GM23248 (cell line): Measurements from ENCODE around the gene RPTN. TPM values are rescaled to one million over a fixed set of nuclear protein-coding genes. Genes with fewer than 3 reads are reported as not detected.

Source experiments
- DNase-seq: peaks from one replicate; pipeline ENCODE4 v3.0.0-alpha.2; 2015
- H2AFZ ChIP-seq: fragments of 200-600 bp; sonication (generic); 2 replicates; pipeline ENCODE4 v1.6.1; 2016; ENCODE audit warnings: antibody characterized with exemption
- H3F3A ChIP-seq: fragments of 200-600 bp; sonication (generic); 2 replicates; pipeline ENCODE4 v1.6.1; 2016; ENCODE audit warnings: mild to moderate bottlenecking, antibody characterized with exemption, mixed run types; ENCODE audit not compliant: insufficient read depth
- H3K27ac ChIP-seq: fragments of 200-600 bp; sonication (generic); 2 replicates; pipeline ENCODE4 v1.5.1; 2016; ENCODE audit warnings: mild to moderate bottlenecking
- H3K27me3 ChIP-seq: fragments of 200-600 bp; sonication (generic); replicated peaks from 2 replicates; pipeline ENCODE4 v1.6.1; 2016; ENCODE audit warnings: mild to moderate bottlenecking; ENCODE audit not compliant: insufficient read depth
- H3K36me3 ChIP-seq: fragments of 200-600 bp; sonication (generic); 2 replicates; pipeline ENCODE4 v1.6.1; 2016; ENCODE audit warnings: low read depth, mild to moderate bottlenecking
- H3K4me1 ChIP-seq: fragments of 200-600 bp; sonication (generic); 2 replicates; pipeline ENCODE4 v1.6.1; 2016; ENCODE audit warnings: mild to moderate bottlenecking; ENCODE audit not compliant: insufficient read depth
- H3K4me2 ChIP-seq: fragments of 200-600 bp; sonication (generic); one replicate; pipeline ENCODE4 v1.6.1; 2016; ENCODE audit warnings: mild to moderate bottlenecking; ENCODE audit not compliant: unreplicated experiment
- H3K4me3 ChIP-seq: fragments of 200-600 bp; sonication (generic); 2 replicates; pipeline ENCODE4 v1.5.1; 2016; ENCODE audit warnings: mild to moderate bottlenecking
- H3K79me2 ChIP-seq: fragments of 200-600 bp; sonication (generic); 2 replicates; pipeline ENCODE4 v1.6.1; 2016; ENCODE audit warnings: mild to moderate bottlenecking; ENCODE audit not compliant: insufficient read depth
- H3K9ac ChIP-seq: fragments of 200-600 bp; sonication (generic); 2 replicates; pipeline ENCODE4 v1.6.1; 2016; ENCODE audit warnings: mild to moderate bottlenecking
- H3K9me2 ChIP-seq: fragments of 200-600 bp; sonication (generic); 2 replicates; pipeline ENCODE4 v1.6.1; 2016; ENCODE audit warnings: mixed run types, mild to moderate bottlenecking, moderate library complexity; ENCODE audit not compliant: insufficient read depth
- H3K9me3 ChIP-seq: fragments of 200-600 bp; sonication (generic); one replicate; pipeline ENCODE4 v1.6.1; 2017; ENCODE audit warnings: low read depth
- H4K20me1 ChIP-seq: fragments of 200-600 bp; sonication (generic); 2 replicates; pipeline ENCODE4 v1.6.0; 2016; ENCODE audit not compliant: insufficient read depth
- EZH2 ChIP-seq: fragments of 200-600 bp; sonication (generic); IDR thresholded peaks from 2 replicates; pipeline ENCODE4 v1.6.1; 2018; ENCODE audit warnings: antibody characterized with exemption, mild to moderate bottlenecking; ENCODE audit not compliant: insufficient read depth, poor library complexity, severe bottlenecking
- EZH2phosphoT487 ChIP-seq: fragments of 200-600 bp; sonication (generic); IDR thresholded peaks from 2 replicates; pipeline ENCODE4 v1.6.1; 2018; ENCODE audit warnings: antibody characterized with exemption, moderate library complexity, mild to moderate bottlenecking, low read depth; ENCODE audit not compliant: insufficient read depth
- WGBS, 2 experiments: methylation state at CpG; one replicate each; pipeline ENCODE4 v1.1.6; 2015 to 2017; ENCODE audit warnings: low lambda C conversion rate in 2 of 2, low coverage in 1 of 2; ENCODE audit errors: missing lambda C conversion rate in 2 of 2; 5-methylcytosine and 5-hydroxymethylcytosine counted together
- in situ Hi-C: fragments of 300-500 bp; cut with MboI; formaldehyde crosslinking; loops from 2 replicates; pipeline ENCODE4 v1.15.0; 2020
- polyA plus RNA-seq: library from polyadenylated mRNA; unstranded; fragments of >200 nt; fragmentation: Nextera tagmentation; extraction: Ambion mirVana; gene quantifications from 2 replicates; pipeline ENCODE4 v1.2.1, GENCODE V29; 2016
- total RNA-seq: library from RNA; depleted of rRNA; stranded (reverse); fragments of >200 nt; shearing (Covaris generic); gene quantifications from 2 replicates; pipeline ENCODE4 v1.2.3, GENCODE V29; 2014; rRNA removed

Gene RPTN, protein sequence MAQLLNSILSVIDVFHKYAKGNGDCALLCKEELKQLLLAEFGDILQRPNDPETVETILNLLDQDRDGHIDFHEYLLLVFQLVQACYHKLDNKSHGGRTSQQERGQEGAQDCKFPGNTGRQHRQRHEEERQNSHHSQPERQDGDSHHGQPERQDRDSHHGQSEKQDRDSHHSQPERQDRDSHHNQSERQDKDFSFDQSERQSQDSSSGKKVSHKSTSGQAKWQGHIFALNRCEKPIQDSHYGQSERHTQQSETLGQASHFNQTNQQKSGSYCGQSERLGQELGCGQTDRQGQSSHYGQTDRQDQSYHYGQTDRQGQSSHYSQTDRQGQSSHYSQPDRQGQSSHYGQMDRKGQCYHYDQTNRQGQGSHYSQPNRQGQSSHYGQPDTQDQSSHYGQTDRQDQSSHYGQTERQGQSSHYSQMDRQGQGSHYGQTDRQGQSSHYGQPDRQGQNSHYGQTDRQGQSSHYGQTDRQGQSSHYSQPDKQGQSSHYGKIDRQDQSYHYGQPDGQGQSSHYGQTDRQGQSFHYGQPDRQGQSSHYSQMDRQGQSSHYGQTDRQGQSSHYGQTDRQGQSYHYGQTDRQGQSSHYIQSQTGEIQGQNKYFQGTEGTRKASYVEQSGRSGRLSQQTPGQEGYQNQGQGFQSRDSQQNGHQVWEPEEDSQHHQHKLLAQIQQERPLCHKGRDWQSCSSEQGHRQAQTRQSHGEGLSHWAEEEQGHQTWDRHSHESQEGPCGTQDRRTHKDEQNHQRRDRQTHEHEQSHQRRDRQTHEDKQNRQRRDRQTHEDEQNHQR
- total RNA-seq, result not detected in 2 replicates
- 0.05 TPM in 1 of 2 replicates, not detected in the other for polyA plus RNA-seq

DNA sequence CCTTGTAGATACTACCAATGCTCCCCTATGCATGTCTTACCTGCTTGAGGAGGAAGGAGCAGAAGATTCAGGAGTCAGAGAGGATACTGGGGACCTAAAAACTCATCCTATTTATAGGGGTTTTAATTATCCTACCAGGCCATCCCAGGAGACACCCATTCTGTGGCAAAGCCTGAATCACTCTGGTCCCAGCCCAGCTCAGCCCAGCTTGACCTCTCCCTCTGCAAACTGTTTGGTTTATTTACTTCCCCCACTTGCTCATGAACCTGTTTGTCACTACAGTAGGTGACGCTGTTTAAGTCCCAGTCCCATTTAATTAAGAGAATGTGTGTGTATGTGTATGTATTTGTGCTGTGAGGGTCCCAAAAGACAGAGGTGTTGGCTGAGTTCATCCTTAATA, at the start of gene RPTN:
TSS of gene RPTN (minus strand) at position 85 of the 400 bp plus-strand sequence. CDS start 1,339 bp downstream, outside the sequence.
- Histone ChIP-seq H3K27ac (no peak within 1 kb of the TSS), H3K9ac (no peak within 1 kb of the TSS), H3K4me3 (no peak within 1 kb of the TSS), H4K20me1 (no peaks in the 10 kb centered on the region), H3K9me2 (no peaks in the 10 kb centered on the region), H3K36me3 (no peaks in the 10 kb centered on the region), H3K79me2 (no peaks in the 10 kb centered on the region), H3K4me1 (peaks cover 12% of the 10 kb centered on the region), H3K27me3 (peaks cover 6% of the 10 kb centered on the region; the same call in 1 of the 2 replicates), H2AFZ (no peak within 1 kb of the TSS), H3K4me2 (no peak within 1 kb of the TSS), H3F3A (peaks cover 6% of the 10 kb centered on the region), H3K9me3 (no peaks in the 10 kb centered on the region)
- 72 to 80% methylated on average over 1 of the region's 1 CpG for WGBS, 2 experiments
- peak; percentile 39 for DNase-seq
- TF ChIP-seq EZH2phosphoT487 (no peak), EZH2 (no peak)
- in situ Hi-C loops, result no loop called here

DNA sequence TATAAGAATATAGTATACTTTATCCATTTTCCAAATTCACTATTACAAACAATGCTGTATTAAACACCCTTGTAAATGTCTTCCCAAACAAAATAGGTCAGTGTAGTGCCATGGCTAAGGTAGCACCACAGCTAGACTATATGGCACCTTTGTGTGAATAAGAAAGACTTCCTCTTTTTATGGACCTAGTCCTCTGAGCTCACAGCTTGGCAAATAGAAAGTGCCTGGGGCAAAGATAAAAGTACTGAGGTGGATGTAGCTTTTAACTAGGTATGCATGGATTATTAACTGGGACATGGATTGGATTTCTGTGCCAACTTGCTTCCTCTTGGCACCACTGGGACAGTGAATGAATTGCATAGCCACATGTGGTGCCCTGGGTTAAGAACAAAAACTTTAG, 40.0 kb upstream of the RPTN start:
- in situ Hi-C loops, result no loop called here
- H3F3A ChIP-seq, result no peaks in the 10 kb centered on the region

DNA sequence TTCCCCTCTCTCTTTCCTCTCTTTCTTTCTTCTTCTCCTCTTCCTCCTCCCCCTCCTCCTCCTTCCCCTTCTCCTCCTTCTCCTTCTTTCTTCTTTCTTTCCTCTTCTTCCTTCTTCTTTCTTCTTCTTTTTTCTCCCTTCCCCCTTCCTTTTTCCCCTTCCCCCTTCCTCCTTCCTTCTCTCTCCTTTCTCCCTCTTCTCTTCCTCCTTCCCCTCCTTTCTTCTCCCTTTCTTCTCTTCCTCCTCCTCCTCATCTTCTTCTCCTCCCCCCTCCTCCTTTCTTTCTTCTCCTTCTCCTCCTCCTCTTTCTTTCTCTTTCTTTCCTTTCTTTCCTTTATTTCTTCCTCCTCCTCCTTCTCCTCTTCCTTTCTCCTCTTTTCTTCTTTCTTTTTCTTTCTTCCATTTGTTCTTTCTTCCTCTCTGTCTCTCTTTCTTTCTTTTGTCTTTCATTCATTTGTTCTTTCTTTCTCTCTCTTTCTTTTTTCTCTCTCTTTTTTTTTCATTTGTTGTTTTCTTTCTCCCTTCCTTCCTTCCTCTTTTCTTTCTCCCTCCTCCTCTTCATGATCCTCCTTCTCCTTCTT, 38.4 kb upstream of the RPTN start:
- Histone ChIP-seq H3K36me3 (peaks cover 3% of the 10 kb centered on the region; the same call in 1 of the 2 replicates), H3K9ac (no peak overlapping the region), H3K27ac (no peak overlapping the region), H3K4me2 (no peak overlapping the region), H3K4me1 (no peaks in the 10 kb centered on the region), H3K9me2 (no peaks in the 10 kb centered on the region), H3K4me3 (no peak overlapping the region), H2AFZ (no peak overlapping the region), H3F3A (no peaks in the 10 kb centered on the region), H3K79me2 (no peaks in the 10 kb centered on the region), H3K9me3 (no peaks in the 10 kb centered on the region), H4K20me1 (no peaks in the 10 kb centered on the region), H3K27me3 (no peaks in the 10 kb centered on the region)
- DNase-seq, result no peak
- no peak for TF ChIP-seq EZH2
- TF ChIP-seq EZH2phosphoT487, result no peak
- in situ Hi-C loops, result no loop called here

More for the DNA sequence above, 40.0 kb upstream of the RPTN start:
- Histone ChIP-seq H3K4me1 (no peaks in the 10 kb centered on the region), H2AFZ (no peak overlapping the region), H4K20me1 (no peaks in the 10 kb centered on the region), H3K9ac (no peak overlapping the region), H3K9me3 (no peaks in the 10 kb centered on the region), H3K79me2 (no peaks in the 10 kb centered on the region), H3K36me3 (peaks cover 3% of the 10 kb centered on the region; the same call in 1 of the 2 replicates), H3K27me3 (no peaks in the 10 kb centered on the region), H3K9me2 (no peaks in the 10 kb centered on the region), H3K27ac (no peak overlapping the region), H3K4me2 (no peak overlapping the region), H3K4me3 (no peak overlapping the region)
- DNase-seq, result no peak
- no peak for TF ChIP-seq EZH2
- no peak for TF ChIP-seq EZH2phosphoT487

DNA sequence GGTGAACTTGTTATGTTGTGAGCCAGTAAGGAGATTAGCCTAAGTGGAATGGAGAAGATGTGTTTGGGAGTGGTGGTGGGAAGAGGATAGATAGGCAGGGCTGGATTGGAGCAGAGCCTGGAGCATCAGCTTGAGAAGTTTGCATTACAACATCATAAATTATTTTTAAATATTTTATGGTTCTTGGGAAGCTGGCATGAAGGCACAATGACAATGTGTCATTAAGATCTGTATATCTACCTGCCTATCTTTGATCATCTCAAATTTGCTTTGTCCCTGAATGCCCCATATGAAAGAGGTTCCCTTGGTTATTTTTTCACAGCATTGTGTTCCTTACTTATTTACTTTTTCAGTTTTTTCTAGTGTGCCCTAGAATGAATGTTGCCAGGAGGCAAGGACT, 32.7 kb upstream of the RPTN start:
- H3K4me3 ChIP-seq, result no peak overlapping the region
- peaks cover 11% of the 10 kb centered on the region for H3F3A ChIP-seq
- no peak overlapping the region for H3K27ac ChIP-seq
- no peak overlapping the region for H2AFZ ChIP-seq
- H3K9ac ChIP-seq, result no peak overlapping the region
- in situ Hi-C loops, result loop anchor here (5.0 kb wide), 1 partner anchor 251 kb away; no protein-coding TSS in a partner anchor
- no peaks in the 10 kb centered on the region for H3K79me2 ChIP-seq
- H3K9me3 ChIP-seq, result no peaks in the 10 kb centered on the region
- peaks cover 15% of the 10 kb centered on the region for H3K4me1 ChIP-seq
- H3K4me2 ChIP-seq, result no peak overlapping the region
- peaks cover 3% of the 10 kb centered on the region; the same call in 1 of the 2 replicates for H3K36me3 ChIP-seq
- no peaks in the 10 kb centered on the region for H3K9me2 ChIP-seq
- H3K27me3 ChIP-seq, result no peaks in the 10 kb centered on the region
- TF ChIP-seq EZH2, result no peak
- no peak for TF ChIP-seq EZH2phosphoT487
- H4K20me1 ChIP-seq, result no peaks in the 10 kb centered on the region
- DNase-seq, result no peak
